Stimulated activated CD4-positive, alpha-beta T cell treated with anti-CD3 and anti-CD28 coated beads, Interleukin-1b, Interleukin-23, amount 100 ng/mL, for 4 hours (primary cell): ENCODE measurements around the gene CCDC159.
"Not testable (repeated sequence)": the region's sequence is repeated elsewhere in the genome, so short reads cannot be mapped to it uniquely, and the experiment has no call there.

Source experiments
- DNase-seq, 2 donors: peaks; one replicate each; pipeline ENCODE4 v3.0.0-alpha.2; 2020; ENCODE audit warnings: low read depth in 2 of 2

CCDC159 gene, protein sequence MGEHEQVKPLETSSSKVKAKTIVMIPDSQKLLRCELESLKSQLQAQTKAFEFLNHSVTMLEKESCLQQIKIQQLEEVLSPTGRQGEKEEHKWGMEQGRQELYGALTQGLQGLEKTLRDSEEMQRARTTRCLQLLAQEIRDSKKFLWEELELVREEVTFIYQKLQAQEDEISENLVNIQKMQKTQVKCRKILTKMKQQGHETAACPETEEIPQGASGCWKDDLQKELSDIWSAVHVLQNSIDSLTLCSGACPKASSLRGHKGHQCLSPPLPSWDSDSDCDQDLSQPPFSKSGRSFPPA

GRCh38 chr19:11346104-11346940 is at the start of gene CCDC159, which contains the start of gene TMEM205:
TSS of gene CCDC159 (plus strand) at chr19:11346519. CDS start at chr19:11346607, 88 bp downstream.
TSS of gene TMEM205 (minus strand) at chr19:11346268. CDS start at chr19:11345619, 649 bp downstream.
- DNase-seq = peak; percentile 94 to 97

- no peak for DNase-seq
Observed at GRCh38 chr19:11299946-11300810, 46.1 kb upstream of the CCDC159 start.

- no peak for DNase-seq
Observed at GRCh38 chr19:11300811-11301120, 45.6 kb upstream of the CCDC159 start.

DNA sequence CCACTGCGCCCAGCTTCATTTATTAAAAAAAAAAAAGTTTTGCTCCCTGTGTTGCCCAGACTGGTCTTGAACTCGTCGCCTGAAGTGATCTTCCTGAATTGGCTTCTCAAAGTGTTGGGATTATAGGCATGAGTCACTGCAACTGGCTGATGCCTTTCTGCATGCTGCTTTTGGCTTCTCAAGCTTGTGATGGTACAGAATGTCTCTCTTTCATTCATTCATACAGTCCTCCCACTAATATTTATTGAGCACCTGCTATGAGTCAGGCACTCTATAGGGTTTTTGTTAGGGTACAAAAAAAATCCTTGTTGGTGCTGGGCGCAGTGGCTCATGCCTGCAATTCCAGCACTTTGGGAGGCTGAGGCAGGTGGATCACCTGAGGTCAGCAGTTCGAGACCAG is 41.4 kb upstream of the CCDC159 start:
- DNase-seq = no peak

DNA sequence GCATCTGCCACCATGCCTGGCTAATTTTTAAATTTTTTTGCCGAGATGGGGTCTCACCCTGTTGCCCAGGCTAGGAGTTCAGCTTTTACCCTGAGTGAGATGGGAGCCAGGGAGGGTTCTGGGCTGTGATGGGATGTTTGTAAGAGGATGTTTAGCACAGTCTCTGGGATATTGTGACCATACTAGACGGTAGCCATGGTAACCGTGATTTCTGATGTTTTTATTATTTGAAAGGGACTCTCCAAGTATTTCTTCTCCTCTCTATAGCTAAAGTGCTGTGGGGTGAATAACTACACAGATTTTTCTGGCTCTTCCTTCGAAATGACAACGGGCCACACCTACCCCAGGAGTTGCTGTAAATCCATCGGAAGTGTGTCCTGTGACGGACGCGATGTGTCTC is 40.0 kb upstream of the CCDC159 start:
- no peak for DNase-seq

DNA sequence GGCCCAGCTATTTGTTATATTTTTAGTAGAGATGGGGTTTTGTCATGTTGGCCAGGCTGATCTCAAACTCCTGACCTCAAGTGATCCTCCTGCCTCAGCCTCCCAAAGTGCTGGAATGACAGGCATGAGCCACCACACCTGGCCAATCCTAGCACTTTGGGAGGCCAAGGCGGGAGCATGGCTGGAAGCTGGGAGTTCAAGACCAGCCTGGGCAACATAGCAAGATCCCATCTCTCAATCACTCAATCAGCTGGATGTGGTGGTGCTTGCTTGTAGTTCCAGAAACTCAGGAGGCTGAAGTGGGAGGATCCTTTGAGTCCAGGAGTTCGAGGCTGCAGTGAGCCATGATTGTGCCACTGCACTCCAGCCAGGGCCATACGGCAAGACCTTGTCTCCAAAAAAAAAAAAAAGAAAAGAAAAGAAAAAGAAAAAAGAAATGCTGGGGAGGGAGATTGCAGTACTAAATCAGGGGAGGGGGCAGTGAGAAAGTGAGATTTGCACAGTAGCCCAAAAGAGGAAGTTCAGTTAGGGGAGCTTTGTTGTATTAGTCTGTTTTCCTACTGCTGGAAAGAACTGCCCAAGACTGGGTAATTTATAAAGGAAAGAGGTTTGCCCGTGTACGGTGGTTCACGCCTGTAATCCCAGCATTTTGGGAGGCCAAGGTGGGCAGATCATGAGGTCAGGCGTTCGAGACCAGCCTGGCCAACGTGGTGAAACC is 25.9 kb upstream of the CCDC159 start:
- DNase-seq = not testable (repeated sequence)

DNA sequence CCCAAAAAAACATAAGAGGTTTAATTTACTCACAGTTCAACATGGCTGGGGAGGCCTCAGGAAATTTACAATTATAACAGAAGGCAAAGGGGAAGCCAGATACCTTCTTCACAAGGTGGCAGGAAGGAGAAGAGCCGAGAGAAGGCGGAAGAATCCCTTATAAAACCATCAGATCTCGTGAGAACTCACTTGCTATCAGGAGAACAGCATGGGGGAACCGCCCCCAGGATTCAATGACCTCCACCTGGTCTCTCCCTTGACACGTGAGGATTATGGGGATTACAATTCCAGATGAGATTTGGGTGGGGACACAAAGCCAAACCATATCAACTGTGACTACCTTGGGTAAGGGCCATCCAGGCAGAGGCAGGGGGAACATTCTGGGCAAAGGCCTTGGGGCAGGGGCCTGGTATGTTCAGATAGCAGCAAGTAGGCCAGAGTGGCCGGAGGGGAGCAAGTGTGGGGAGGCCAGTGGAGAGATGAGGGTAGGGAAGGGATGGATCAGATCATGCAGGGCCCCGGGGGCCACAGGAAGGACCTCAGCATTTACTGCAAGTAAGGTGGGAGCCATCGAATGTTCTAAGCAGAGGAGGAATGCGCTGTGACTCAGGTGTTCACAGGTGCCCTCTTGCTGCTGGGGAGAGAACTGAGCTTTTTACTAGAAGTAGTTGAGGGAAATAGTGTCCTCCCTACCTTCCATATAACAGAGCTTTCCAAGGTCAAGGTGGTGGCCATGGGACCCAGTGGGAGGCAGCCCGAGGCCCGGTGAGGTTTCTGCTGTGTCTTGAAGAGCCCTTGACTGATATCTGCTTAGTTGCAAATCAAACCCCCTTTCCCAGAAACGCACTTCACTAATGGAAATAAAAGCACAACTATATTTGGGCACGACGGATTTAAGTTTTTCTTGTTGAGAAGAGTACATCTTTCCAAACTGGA is 24.9 kb upstream of the CCDC159 start:
- no peak for DNase-seq

DNA sequence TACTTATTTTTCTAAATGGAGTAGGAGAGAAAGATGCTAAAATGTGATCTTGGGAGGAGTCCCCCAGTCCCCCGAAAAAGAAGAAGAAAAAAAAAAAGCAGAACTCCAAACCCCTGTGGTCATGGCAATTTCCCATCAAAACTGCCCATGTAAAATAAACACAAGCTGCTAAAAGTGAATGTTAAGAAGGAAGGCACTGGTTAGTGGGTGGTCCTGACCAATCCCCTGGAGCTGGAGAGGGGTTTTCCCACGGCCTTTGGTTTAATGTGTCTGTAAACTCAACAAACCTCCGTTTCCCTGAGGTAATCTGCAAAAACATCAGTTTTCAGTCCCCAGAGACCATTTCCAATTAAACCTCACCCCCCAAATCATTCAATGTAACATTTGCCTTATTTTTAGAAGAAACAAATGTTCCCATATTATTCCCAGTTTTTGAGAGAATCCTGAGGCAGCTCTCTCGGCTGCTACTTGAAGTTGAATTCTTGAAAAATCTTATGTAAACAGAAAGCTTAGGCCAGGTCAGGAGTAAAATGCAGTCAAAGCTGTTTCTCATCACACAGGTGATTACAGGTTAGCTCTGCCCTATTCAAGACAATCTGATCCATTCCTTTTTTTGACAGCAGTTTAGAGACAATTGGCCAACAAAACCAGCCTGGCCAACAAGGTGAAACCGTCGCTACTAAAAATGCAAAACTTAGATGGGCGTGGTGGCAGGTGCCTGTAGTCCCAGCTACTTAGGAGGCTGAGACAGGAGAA is 23.9 kb upstream of the CCDC159 start:
- no peak for DNase-seq

DNA sequence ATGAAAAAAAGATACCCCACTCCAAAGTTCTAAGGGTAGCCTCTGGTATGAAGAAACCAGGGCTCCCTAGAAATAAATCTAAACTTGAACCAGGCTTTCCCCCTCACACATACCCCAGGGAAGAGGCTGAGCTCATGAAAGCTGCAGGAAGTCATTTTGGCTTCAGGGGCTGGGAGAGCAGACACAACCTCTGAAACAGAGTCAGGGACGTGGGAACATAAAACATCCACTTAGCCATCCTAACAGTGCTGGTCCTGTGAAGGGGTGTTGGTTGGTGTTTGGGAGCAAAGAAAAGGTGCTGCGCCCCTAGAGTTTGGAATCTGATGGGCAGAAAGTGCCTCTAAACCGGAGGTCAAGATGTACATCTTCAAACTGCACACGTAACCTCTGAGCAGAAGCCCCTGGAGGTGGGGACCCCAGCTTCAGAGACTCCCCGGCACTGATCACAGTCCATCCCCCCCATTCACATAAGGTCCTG is 22.7 kb upstream of the CCDC159 start:
- DNase-seq = no peak

DNA sequence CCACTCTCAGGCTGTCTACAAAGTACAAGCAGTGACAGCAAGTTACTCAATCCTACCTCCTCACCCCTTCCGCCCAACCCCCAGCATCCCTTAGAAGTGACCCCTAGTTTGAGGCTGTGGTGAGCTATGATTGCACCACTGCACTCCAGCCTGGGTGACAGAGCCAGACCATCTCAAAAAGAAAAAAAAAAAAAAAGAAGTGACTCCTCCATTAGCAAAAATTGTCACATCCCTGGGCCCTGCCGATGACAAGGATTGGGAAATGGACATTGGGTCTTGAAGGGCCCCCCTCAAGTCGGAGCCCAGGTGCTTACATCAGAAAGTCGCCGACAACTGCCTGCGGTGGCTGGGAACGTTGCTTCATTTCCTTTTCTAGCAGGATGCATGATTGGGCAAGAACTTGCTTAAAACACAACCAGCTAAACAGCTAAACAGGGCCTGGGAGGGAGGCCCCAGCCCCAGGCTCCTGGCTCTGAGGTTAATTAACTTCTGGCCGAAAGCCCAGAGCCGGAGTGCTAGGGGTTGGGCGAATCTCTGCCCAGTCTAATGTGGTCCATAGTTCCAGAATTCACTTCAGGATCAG is 22.1 kb upstream of the CCDC159 start:
- no peak for DNase-seq

- no peak for DNase-seq
Observed at GRCh38 chr19:11324748-11325389, 21.4 kb upstream of the CCDC159 start.

- no peak for DNase-seq
Observed at GRCh38 chr19:11325544-11325943, 20.8 kb upstream of the CCDC159 start.

DNA sequence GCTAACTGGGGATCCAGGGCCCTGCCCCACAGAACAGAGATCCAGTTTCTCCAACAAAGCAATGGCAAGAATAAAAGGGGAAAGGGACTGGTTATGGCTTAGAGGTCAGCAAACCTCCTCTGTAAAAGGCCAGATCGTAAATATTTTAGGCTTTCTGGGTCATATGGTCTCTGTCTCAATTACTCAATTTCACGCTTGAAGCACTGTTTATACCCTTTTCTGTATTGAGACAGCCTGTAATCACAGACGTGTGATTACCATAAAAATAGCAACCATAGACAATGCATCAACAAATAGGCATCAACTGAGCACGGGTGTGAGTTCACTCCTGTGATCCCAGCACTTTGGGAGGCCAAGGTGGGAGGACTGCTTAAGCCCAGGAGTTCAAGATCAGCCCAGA is 16.2 kb upstream of the CCDC159 start:
- no peak for DNase-seq

GRCh38 chr19:11331502-11331901 is 14.8 kb upstream of the CCDC159 start:
- DNase-seq = no peak

DNA sequence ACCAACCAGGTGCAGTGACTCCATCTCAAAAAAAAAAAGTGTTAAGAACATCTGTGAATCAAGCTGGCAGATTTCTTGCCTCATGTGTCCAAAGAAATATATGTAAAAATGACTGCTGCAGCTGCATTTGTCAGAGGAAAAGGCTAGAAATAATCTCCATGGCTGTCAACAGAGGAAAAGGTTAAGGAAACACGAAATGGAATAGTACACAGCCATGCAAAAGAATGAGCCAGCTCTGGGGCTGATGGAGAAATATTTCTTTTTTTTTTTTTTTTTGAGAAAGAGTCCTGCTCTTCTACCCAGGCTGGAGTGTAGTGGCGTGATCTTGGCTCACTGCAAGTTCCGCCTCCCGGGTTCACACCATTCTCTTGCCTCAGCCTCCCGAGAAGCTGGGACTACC is 13.5 kb upstream of the CCDC159 start:
- DNase-seq = no peak

GRCh38 chr19:11333838-11334237 is 12.5 kb upstream of the CCDC159 start:
- not testable (repeated sequence) for DNase-seq

DNA sequence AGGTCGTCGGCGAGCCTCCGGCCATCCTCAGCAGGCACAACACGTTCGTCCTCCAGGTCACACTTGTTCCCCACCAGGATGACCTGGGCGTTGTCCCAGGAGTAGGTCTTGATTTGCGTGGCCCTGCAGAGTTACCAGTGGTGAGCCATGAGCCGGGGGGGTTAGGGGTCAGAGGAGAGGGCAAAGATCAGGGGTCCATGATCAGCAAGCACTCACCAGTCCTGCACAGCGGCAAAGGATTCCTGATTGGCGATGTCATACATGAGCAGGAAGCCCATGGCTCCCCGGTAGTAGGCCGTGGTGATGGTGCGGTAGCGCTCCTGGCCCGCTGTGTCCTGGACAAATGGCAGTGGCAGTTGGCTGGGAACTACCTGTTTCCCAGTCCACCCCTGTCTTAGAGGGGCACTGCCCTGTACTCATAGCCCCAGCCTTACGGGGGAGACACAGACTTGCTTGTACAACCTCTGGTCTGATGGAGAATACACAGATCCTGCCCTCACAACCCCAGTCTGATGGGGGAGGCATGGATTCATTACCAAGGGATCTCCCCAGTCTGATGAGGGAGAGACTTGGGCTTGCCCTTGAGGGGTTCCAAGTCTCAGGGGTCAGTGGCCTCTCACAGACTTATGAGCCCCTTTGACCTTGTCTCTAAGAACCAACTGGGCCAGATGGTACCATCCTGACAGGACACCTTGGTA is 10.7 kb upstream of the CCDC159 start:
- no peak for DNase-seq

- no peak for DNase-seq
Observed at GRCh38 chr19:11337080-11337479, 9.2 kb upstream of the CCDC159 start.
